ENCODE measurements around the gene FAM227B. TPM values are rescaled to one million over a fixed set of nuclear protein-coding genes. Genes with fewer than 3 reads are reported as not detected.
"Not testable (repeated sequence)": the region's sequence is repeated elsewhere in the genome, so short reads cannot be mapped to it uniquely, and the experiment has no call there.

FAM227B gene
- total RNA-seq, 4 donors from 2014 or later = 2.1 to 8.0 (median 5.1) TPM

GRCh38 chr15:49538520-49538919 is 82.1 kb downstream of the FAM227B start:
- Histone ChIP-seq H3K4me3 (no peak overlapping the region), H3K9me3 (no peaks in the 10 kb centered on the region), H3K36me3 (no peaks in the 10 kb centered on the region), H3K27me3 (no peaks in the 10 kb centered on the region), H3K4me1 (no peaks in the 10 kb centered on the region), H3K27ac (no peak overlapping the region)
- TF ChIP-seq POLR2AphosphoS5 (IDR thresholded peaks at IDR 0.05) = no peak
- TF ChIP-seq POLR2A (IDR thresholded peaks at IDR 0.05) = no peak
- DNase-seq (ENCODE audit: low spot score in 2 of 2) = no peak

- TF ChIP-seq EP300 (IDR thresholded peaks at IDR 0.05) = no peak
- no peak for TF ChIP-seq CTCF (IDR thresholded peaks at IDR 0.05)
- no peak for TF ChIP-seq POLR2A (IDR thresholded peaks at IDR 0.05)
- TF ChIP-seq POLR2AphosphoS5 (IDR thresholded peaks at IDR 0.05) = no peak
- 77% methylated on average over 1 of the region's 1 CpG for WGBS
- Histone ChIP-seq H3K27ac (no peak overlapping the region), H3K4me1 (no peaks in the 10 kb centered on the region), H3K4me3 (no peak overlapping the region), H3K36me3 (no peaks in the 10 kb centered on the region), H3K9me3 (peaks cover 5% of the 10 kb centered on the region), H3K27me3 (no peaks in the 10 kb centered on the region)
- DNase-seq (ENCODE audit: low spot score in 2 of 2) = no peak
These were observed 90.5 kb downstream of the FAM227B start for GRCh38 chr15:49530092-49530491.

GRCh38 chr15:49528289-49528688 is 92.3 kb downstream of the FAM227B start:
- no peak for DNase-seq (ENCODE audit: low spot score in 2 of 2)

GRCh38 chr15:49521802-49522201 is 98.8 kb downstream of the FAM227B start:
- Histone ChIP-seq H3K4me3 (no peak overlapping the region), H3K9me3 (no peaks in the 10 kb centered on the region), H3K4me1 (no peaks in the 10 kb centered on the region), H3K27ac (no peak overlapping the region), H3K27me3 (no peaks in the 10 kb centered on the region), H3K36me3 (no peaks in the 10 kb centered on the region)
- no peak for DNase-seq (ENCODE audit: low spot score in 2 of 2)
- 81% methylated on average over 3 of the region's 3 CpGs for WGBS
- TF ChIP-seq EP300 (IDR thresholded peaks at IDR 0.05) (no peak), CTCF (IDR thresholded peaks at IDR 0.05) (no peak), POLR2A (IDR thresholded peaks at IDR 0.05) (no peak), POLR2AphosphoS5 (IDR thresholded peaks at IDR 0.05) (no peak)

More at GRCh38 chr15:49528289-49528688, 92.3 kb downstream of the FAM227B start:
- peaks cover 2% of the 10 kb centered on the region for H3K9me3 ChIP-seq
- H3K4me1 ChIP-seq = no peaks in the 10 kb centered on the region
- no peak overlapping the region for H3K27ac ChIP-seq
- WGBS = 73% methylated on average over 4 of the region's 4 CpGs
- H3K36me3 ChIP-seq = no peaks in the 10 kb centered on the region
- no peak overlapping the region for H3K4me3 ChIP-seq
- H3K27me3 ChIP-seq = no peaks in the 10 kb centered on the region
- TF ChIP-seq EP300 (IDR thresholded peaks at IDR 0.05) (no peak), POLR2AphosphoS5 (IDR thresholded peaks at IDR 0.05) (no peak), CTCF (IDR thresholded peaks at IDR 0.05) (no peak), POLR2A (IDR thresholded peaks at IDR 0.05) (no peak)

- DNase-seq (ENCODE audit: low spot score in 2 of 2); H3K9me3 ChIP-seq; H3K4me1 ChIP-seq; H3K36me3 ChIP-seq; H3K27ac ChIP-seq; H3K4me3 ChIP-seq; H3K27me3 ChIP-seq: not testable (repeated sequence)
- WGBS = 92% methylated on average over 4 of the region's 4 CpGs
These were observed 107.9 kb downstream of the FAM227B start for GRCh38 chr15:49512739-49513138.

- DNase-seq (ENCODE audit: low spot score in 2 of 2) = no peak
- Histone ChIP-seq H3K36me3 (no peaks in the 10 kb centered on the region), H3K27ac (no peak overlapping the region), H3K27me3 (no peaks in the 10 kb centered on the region), H3K4me1 (no peaks in the 10 kb centered on the region), H3K9me3 (no peaks in the 10 kb centered on the region), H3K4me3 (no peak overlapping the region)
- WGBS = 76% methylated on average over 3 of the region's 3 CpGs
- no peak for TF ChIP-seq POLR2AphosphoS5 (IDR thresholded peaks at IDR 0.05)
- TF ChIP-seq POLR2A (IDR thresholded peaks at IDR 0.05) = no peak
- no peak for TF ChIP-seq CTCF (IDR thresholded peaks at IDR 0.05)
- TF ChIP-seq EP300 (IDR thresholded peaks at IDR 0.05) = no peak
These were observed 113.4 kb downstream of the FAM227B start for GRCh38 chr15:49507261-49507660.
